Sigmoid colon (tissue), 7 donors: ENCODE measurements around the gene SLC5A2. TPM values are rescaled to one million over a fixed set of nuclear protein-coding genes. Genes with fewer than 3 reads are reported as not detected.
"Not testable (repeated sequence)": the region's sequence is repeated elsewhere in the genome, so short reads cannot be mapped to it uniquely, and the experiment has no call there.

ENCODE experiments used
- DNase-seq: peaks from one replicate; pipeline ENCODE4 v3.0.0-alpha.2; 2019
- H3K27ac ChIP-seq, 4 donors: fragments of 200-600 bp; sonication (generic); one replicate each; pipeline ENCODE4 v1.5.1; 2016 to 2019; ENCODE audit warnings: mild to moderate bottlenecking in 1 of 4
- H3K27me3 ChIP-seq, 3 donors: fragments of 200-600 bp; sonication (generic); one replicate each; pipeline ENCODE4 v1.5.1; 2019; ENCODE audit warnings: mild to moderate bottlenecking in 1 of 3
- H3K36me3 ChIP-seq, 4 donors: fragments of 200-600 bp; sonication (generic); one replicate each; pipeline ENCODE4 v1.5.1; 2016 to 2019
- H3K4me1 ChIP-seq, 4 donors: fragments of 200-600 bp; sonication (generic); one replicate each; pipeline ENCODE4 v1.5.1; 2017 to 2019
- H3K4me3 ChIP-seq, 4 donors: fragments of 200-600 bp; sonication (generic); one replicate each; pipeline ENCODE4 v1.5.1; 2017 to 2019; ENCODE audit warnings: mild to moderate bottlenecking in 2 of 4, moderate library complexity in 1 of 4
- H3K9me3 ChIP-seq, 4 donors: fragments of 200-600 bp in 3 of 4; sonication (generic) in 3 of 4; one replicate each; pipeline versions ENCODE4 v1.5.1 to v1.6.1; 2013 to 2019
- CTCF ChIP-seq, 4 experiments: fragments of 450-650 bp in 3 of 4; fragments of 200-600 bp in 1 of 4; IDR thresholded peaks; one replicate each; pipeline ENCODE4 v1.5.1; 2016 to 2019; ENCODE audit warnings: antibody characterized with exemption in 4 of 4, mild to moderate bottlenecking in 3 of 4, moderate library complexity in 2 of 4
- EP300 ChIP-seq, 4 donors: sonication (generic); formaldehyde crosslinking; IDR thresholded peaks; one replicate each; pipeline ENCODE4 v1.6.1; 2017; ENCODE audit warnings: antibody characterized with exemption in 4 of 4
- POLR2A ChIP-seq, 2 donors: fragments of 450-650 bp; IDR thresholded peaks; one replicate each; pipeline ENCODE4 v1.6.1; 2016; ENCODE audit warnings: antibody characterized with exemption in 2 of 2, mild to moderate bottlenecking in 2 of 2, moderate library complexity in 2 of 2
- POLR2AphosphoS5 ChIP-seq, 4 donors: sonication (generic); formaldehyde crosslinking; IDR thresholded peaks; one replicate each; pipeline ENCODE4 v1.6.1; 2017; ENCODE audit warnings: antibody characterized with exemption in 4 of 4
- WGBS, 2 donors: extraction: QIAGEN DNeasy Blood & Tissue Kit; methylation state at CpG; one replicate each; pipeline ENCODE4 v1.1.7; 2013; 5-methylcytosine and 5-hydroxymethylcytosine counted together
- intact Hi-C: fragments of 100-400 bp; cut with DNase I; formaldehyde crosslinking; loops from one replicate; pipeline ENCODE4 v1.15.1; 2023
- polyA plus RNA-seq, 3 donors: library from polyadenylated mRNA; stranded (reverse); fragments of 200-250 nt; gene quantifications; one replicate each; pipeline ENCODE4 v1.2.3, GENCODE V29; 2013
- total RNA-seq, 4 donors: library from RNA; depleted of rRNA; stranded (reverse); fragments of >200 nt; gene quantifications; one replicate each; pipeline ENCODE4 v1.1.0, GENCODE V29; 2016
- donor health status: healthy with polysubstance abuse.
- donor health status: Bipolar disorder and iron deficiency.
- donor health status: healthy.

SLC5A2 gene
- total and polyA plus RNA-seq, 7 donors, result 0.49 to 1.9 (median 0.71) TPM

GRCh38 chr16:31502981-31503380 is 20.1 kb downstream of the SLC5A2 start:
- Histone ChIP-seq H3K4me3 (no peak overlapping the region), H3K27me3 (no peaks in the 10 kb centered on the region), H3K4me1 (peaks cover 0 to 32% (median 20%) of the 10 kb centered on the region in 4 donors), H3K27ac (no peak overlapping the region), H3K36me3 (peaks cover 3 to 38% (median 16%) of the 10 kb centered on the region in 4 donors), H3K9me3 (no peaks in the 10 kb centered on the region)
- intact Hi-C loops, result loop anchor here (10.0 kb wide), 1 partner anchor 372 kb away; the partner anchor contains the start of gene ZNF267
- TF ChIP-seq EP300 (IDR thresholded peaks at IDR 0.05) (no peak), POLR2A (IDR thresholded peaks at IDR 0.05) (no peak), POLR2AphosphoS5 (IDR thresholded peaks at IDR 0.05) (no peak), CTCF (IDR thresholded peaks at IDR 0.05) (no peak)
- no peak for DNase-seq

- intact Hi-C loops, result loop anchor here (10.0 kb wide), 1 partner anchor 371 kb away; the partner anchor contains the start of gene ZNF267
- 93 to 94% methylated on average over 8 of the region's 8 CpGs for WGBS, 2 donors
- Histone ChIP-seq H3K36me3 (peaks cover 0 to 33% (median 11%) of the 10 kb centered on the region in 4 donors), H3K4me1 (peaks cover 0 to 32% (median 20%) of the 10 kb centered on the region in 4 donors)
- DNase-seq, H3K27me3 ChIP-seq, H3K9me3 ChIP-seq, H3K4me3 ChIP-seq, H3K27ac ChIP-seq: not testable (repeated sequence)
Measured at GRCh38 chr16:31503555-31503954, 20.6 kb downstream of the SLC5A2 start.

- H3K27ac ChIP-seq, result no peak overlapping the region
- no peaks in the 10 kb centered on the region for H3K27me3 ChIP-seq
- no peak for DNase-seq
- no peak overlapping the region for H3K4me3 ChIP-seq
- H3K36me3 ChIP-seq, result peaks cover 0 to 27% (median 6%) of the 10 kb centered on the region in 4 donors
- intact Hi-C loops, result loop anchor here (10.0 kb wide), 1 partner anchor 371 kb away; the partner anchor contains the start of gene ZNF267
- H3K4me1 ChIP-seq, result peaks cover 0 to 35% (median 23%) of the 10 kb centered on the region in 4 donors
- no peak for TF ChIP-seq POLR2A (IDR thresholded peaks at IDR 0.05)
- no peaks in the 10 kb centered on the region for H3K9me3 ChIP-seq
- WGBS, 2 donors, result 67 to 84% methylated on average over 8 of the region's 8 CpGs
Measured at GRCh38 chr16:31504159-31504558, 21.2 kb downstream of the SLC5A2 start.

- TF ChIP-seq POLR2AphosphoS5 (IDR thresholded peaks at IDR 0.05) (no peak), CTCF (IDR thresholded peaks at IDR 0.05) (no peak), EP300 (IDR thresholded peaks at IDR 0.05) (no peak), POLR2A (IDR thresholded peaks at IDR 0.05) (no peak)
- H3K4me1 ChIP-seq, result peaks cover 0 to 47% (median 32%) of the 10 kb centered on the region in 4 donors
- no peak overlapping the region for H3K4me3 ChIP-seq
- no peak for DNase-seq
- intact Hi-C loops, result loop anchor here (10.0 kb wide), 1 partner anchor 369 kb away; the partner anchor contains the start of gene ZNF267
- peaks cover 0 to 13% (median 1%) of the 10 kb centered on the region in 4 donors for H3K36me3 ChIP-seq
- H3K27ac ChIP-seq, result no peak overlapping the region
- no peaks in the 10 kb centered on the region for H3K9me3 ChIP-seq
- 52 to 83% methylated on average over 4 of the region's 4 CpGs for WGBS, 2 donors
- H3K27me3 ChIP-seq, result no peaks in the 10 kb centered on the region
Measured at GRCh38 chr16:31505483-31505882, 22.6 kb downstream of the SLC5A2 start.

- Histone ChIP-seq H3K27me3 (no peaks in the 10 kb centered on the region), H3K9me3 (no peaks in the 10 kb centered on the region), H3K4me1 (peaks cover 0 to 47% (median 32%) of the 10 kb centered on the region in 4 donors), H3K36me3 (peaks cover 0 to 9% (median 0%) of the 10 kb centered on the region in 4 donors), H3K27ac (peak overlapping the region; percentile 92 to 97 (median 94)), H3K4me3 (peak overlapping the region; percentile 75 to 97 (median 92))
- intact Hi-C loops, result loop anchor here (10.0 kb wide), 1 partner anchor 367 kb away; the partner anchor contains the start of gene ZNF267
- DNase-seq, result no peak
- no peak for TF ChIP-seq EP300 (IDR thresholded peaks at IDR 0.05)
- no peak for TF ChIP-seq POLR2AphosphoS5 (IDR thresholded peaks at IDR 0.05)
- TF ChIP-seq CTCF (IDR thresholded peaks at IDR 0.05), result no peak
- no peak for TF ChIP-seq POLR2A (IDR thresholded peaks at IDR 0.05)
- WGBS, 2 donors, result 1 to 4% methylated on average over 12 of the region's 12 CpGs
Measured at GRCh38 chr16:31507617-31507928, 24.6 kb downstream of the SLC5A2 start.
